Measurements from ENCODE around the gene CBL.

DNA sequence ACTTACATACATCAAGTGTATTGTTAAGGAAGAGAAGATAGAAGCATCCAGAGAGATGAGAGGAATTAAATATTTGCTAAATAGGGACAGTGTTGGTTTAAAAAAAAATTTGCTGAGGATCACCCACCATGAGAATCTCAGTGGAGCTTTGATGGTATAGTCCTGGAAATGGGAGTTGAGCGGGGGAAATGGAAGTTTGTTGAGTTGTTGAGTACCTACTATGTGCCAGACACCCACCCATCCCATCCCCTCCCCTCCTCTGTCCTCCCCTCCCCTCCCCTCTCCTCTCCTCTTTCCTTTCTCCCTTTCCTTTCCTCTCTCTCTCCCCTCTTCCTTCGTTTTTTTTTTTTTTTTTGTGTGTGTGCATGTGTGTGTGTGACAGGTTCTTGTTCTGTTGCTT lies 145.1 kb downstream of the CBL start:
- TF ChIP-seq SPI1 (IDR thresholded peaks at IDR 0.05; ENCODE audit: low read depth, low read length) (no peak), POLR2A (IDR thresholded peaks at IDR 0.05; ENCODE audit: low read depth, low read length) (no peak), PAX5 (IDR thresholded peaks at IDR 0.05; ENCODE audit: insufficient read depth, low read length, severe bottlenecking) (no peak)

Data from GM12891 (cell line).